Retinal pigment epithelial cell (primary cell): ENCODE results near the gene AGPAT3.

Experiments used
- DNase-seq: peaks from one replicate; pipeline ENCODE4 v3.0.0-alpha.2; 2010; ENCODE audit warnings: low read depth
- H3K4me3 ChIP-seq: 2 replicates; pipeline ENCODE4 v1.5.1; 2011; ENCODE audit warnings: mild to moderate bottlenecking, low read length, control low read depth, moderate library complexity
- TF ChIP-seq, protein P1 (sequence below): conservative IDR thresholded peaks from 2 replicates; pipeline ENCODE4 v1.5.1; 2011; ENCODE audit warnings: low read depth, low read length, control low read depth, inconsistent platforms

The AGPAT3 gene

GRCh38 chr21:43992121-43992520 lies 127.1 kb downstream of the AGPAT3 start:
- H3K4me3 ChIP-seq, result no peak overlapping the region
- TF ChIP-seq, protein P1, sequence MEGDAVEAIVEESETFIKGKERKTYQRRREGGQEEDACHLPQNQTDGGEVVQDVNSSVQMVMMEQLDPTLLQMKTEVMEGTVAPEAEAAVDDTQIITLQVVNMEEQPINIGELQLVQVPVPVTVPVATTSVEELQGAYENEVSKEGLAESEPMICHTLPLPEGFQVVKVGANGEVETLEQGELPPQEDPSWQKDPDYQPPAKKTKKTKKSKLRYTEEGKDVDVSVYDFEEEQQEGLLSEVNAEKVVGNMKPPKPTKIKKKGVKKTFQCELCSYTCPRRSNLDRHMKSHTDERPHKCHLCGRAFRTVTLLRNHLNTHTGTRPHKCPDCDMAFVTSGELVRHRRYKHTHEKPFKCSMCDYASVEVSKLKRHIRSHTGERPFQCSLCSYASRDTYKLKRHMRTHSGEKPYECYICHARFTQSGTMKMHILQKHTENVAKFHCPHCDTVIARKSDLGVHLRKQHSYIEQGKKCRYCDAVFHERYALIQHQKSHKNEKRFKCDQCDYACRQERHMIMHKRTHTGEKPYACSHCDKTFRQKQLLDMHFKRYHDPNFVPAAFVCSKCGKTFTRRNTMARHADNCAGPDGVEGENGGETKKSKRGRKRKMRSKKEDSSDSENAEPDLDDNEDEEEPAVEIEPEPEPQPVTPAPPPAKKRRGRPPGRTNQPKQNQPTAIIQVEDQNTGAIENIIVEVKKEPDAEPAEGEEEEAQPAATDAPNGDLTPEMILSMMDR, result no peak

DNA sequence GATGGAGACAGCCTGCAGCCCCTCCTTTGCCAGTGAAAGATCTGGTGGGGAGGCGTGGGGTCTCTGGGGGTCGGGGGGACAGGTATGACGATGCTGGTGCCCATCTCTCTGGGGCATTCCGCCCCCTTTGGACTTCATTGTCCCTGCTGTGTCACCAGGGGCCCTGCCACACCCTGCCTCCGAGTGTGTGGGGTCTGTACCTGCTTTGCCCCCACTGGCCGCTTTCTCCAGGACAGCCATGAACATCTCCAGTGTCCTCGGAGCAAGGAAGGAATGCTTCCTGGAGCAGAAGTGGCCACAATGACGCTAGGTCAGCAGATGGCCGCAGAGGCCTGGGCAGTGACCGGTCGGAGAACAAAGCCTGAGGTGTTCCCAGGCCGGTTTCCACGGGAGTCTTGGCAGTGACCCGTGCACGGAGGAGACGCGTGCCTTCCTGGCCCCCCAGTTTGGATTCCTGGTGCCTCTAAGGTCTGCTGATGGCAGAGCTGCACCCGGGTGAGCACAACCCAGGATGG lies 128.5 kb downstream of the AGPAT3 start:
- no peak for DNase-seq
- H3K4me3 ChIP-seq, result no peak overlapping the region
- TF ChIP-seq, protein P1, result no peak

More at GRCh38 chr21:43992121-43992520, 127.1 kb downstream of the AGPAT3 start:
- DNase-seq, result no peak

DNA sequence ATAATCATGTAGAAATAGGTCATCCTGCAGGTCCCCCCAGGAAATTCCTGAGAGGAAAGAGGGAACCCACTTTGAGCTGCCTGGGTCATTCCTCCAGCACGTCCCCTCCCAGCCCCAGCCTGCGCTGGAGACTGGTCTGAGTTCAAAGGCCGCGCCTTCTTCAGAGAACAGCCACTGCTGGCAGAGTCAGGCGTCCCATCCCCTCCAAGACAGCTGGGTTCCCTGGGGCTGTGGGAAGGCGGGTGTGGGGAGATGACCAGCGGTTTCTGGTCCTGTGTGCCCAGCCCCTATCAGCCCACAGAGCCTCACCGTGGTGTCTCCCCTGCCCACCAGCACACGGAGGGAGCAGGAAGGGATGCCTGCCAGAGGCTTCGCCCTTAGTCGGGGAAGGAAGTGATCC lies 129.1 kb downstream of the AGPAT3 start:
- no peak for DNase-seq
- H3K4me3 ChIP-seq, result no peak overlapping the region
- TF ChIP-seq, protein P1, result no peak

DNA sequence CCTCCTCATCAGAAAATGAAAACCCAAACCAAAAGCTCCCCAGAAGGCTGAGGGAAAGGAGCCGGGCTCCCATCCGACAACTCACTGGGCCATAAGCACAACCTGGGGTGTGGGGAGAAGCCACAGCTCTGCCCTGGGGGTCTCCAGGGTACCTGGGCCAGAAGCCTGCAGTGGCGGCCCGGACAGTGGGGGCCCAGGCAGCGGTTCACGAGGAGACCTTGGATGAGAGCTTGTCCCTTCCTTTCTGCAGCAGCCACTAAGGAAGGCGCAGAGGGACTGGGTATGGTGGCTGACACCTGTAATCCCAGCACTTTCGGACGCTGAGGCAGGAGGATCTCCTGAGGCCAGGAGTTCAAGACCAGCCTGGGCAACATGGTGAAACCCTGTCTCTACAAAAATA lies 129.6 kb downstream of the AGPAT3 start:
- no peak overlapping the region for H3K4me3 ChIP-seq
- TF ChIP-seq, protein P1, result no peak
- no peak for DNase-seq

- TF ChIP-seq, protein P1, result no peak
- H3K4me3 ChIP-seq, result no peak overlapping the region
- DNase-seq, result no peak
Measured at GRCh38 chr21:43995521-43996105, 130.6 kb downstream of the AGPAT3 start.

- TF ChIP-seq, protein P1, result no peak
- no peak for DNase-seq
- H3K4me3 ChIP-seq, result no peak overlapping the region
Measured at GRCh38 chr21:43997766-43998742, 133.0 kb downstream of the AGPAT3 start.
